ENCODE data around the gene SPACA1.

SPACA1 gene

DNA sequence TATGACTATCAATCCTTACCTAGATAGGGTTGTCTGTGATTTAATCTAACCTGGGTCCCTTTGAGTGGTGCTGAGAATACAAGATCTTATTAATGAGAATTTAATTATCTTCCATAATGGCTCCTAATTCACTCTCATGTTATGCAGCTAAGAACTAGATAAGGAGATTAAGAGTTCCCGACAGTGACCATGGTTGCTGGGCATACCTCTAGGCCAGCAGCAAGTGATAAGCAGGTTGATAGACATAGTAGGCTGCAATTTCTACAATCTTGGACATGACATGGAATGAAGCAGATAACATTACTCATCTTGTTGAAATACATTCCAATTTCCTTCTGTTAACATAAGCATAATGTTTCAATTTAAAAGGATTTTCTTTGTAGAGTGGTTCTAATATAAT lies 27.1 kb downstream of the SPACA1 start:
- TF ChIP-seq, protein P1, sequence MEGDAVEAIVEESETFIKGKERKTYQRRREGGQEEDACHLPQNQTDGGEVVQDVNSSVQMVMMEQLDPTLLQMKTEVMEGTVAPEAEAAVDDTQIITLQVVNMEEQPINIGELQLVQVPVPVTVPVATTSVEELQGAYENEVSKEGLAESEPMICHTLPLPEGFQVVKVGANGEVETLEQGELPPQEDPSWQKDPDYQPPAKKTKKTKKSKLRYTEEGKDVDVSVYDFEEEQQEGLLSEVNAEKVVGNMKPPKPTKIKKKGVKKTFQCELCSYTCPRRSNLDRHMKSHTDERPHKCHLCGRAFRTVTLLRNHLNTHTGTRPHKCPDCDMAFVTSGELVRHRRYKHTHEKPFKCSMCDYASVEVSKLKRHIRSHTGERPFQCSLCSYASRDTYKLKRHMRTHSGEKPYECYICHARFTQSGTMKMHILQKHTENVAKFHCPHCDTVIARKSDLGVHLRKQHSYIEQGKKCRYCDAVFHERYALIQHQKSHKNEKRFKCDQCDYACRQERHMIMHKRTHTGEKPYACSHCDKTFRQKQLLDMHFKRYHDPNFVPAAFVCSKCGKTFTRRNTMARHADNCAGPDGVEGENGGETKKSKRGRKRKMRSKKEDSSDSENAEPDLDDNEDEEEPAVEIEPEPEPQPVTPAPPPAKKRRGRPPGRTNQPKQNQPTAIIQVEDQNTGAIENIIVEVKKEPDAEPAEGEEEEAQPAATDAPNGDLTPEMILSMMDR (IDR thresholded peaks at IDR 0.05; ENCODE audit: extremely low read depth, insufficient read depth, missing control alignments), result no peak
- in situ Hi-C loops (cut with MboI; ENCODE audit: low pct_unique_long_range_greater_than_20kb, low sequenced_read_pairs, unreplicated experiment), result no loop called here
- DNase-seq (ENCODE audit: low spot score), result no peak

DNA sequence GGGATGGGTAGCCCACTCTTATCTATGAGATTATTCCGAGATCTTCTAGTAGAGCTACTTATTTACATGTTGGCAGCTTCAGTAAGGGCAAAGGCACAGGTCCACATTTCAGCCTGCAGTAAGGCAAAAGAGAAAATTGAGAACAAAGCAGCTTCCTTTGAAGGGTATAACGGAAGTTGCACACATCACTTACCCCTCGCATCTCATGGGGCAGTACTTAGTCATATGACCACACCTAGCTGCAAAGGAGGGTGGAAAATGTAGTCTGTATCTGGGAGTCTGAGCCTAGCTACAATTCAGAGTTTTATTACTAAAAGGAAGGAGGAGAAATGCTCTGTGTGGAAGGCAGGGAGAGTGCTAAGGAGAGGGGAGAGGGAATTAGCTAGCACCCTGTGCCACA lies 29.7 kb downstream of the SPACA1 start:
- no peak for DNase-seq (ENCODE audit: low spot score)
- in situ Hi-C loops (cut with MboI; ENCODE audit: low pct_unique_long_range_greater_than_20kb, low sequenced_read_pairs, unreplicated experiment), result no loop called here
- TF ChIP-seq, protein P1 (IDR thresholded peaks at IDR 0.05; ENCODE audit: extremely low read depth, insufficient read depth, missing control alignments), result no peak

DNA sequence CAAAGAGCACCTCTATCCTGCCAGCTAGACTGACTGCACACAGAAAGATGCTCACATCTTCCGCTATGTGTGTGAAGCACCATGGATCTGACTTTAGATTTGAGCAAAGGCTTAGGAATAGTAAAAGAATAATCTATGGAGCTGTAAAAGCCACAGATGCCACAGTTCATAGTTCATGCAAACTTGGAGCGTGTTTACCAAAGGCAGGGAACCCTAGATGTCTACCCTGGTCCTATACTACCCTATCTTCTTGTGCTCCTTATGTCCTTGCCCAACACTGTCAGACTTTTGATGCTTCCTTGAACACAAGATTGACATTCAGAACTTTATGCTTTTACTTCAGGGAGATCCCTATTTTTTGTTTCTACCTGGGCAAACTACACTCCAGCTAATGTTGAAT lies 39.2 kb downstream of the SPACA1 start:
- in situ Hi-C loops (cut with MboI; ENCODE audit: low pct_unique_long_range_greater_than_20kb, low sequenced_read_pairs, unreplicated experiment), result no loop called here
- DNase-seq (ENCODE audit: low spot score), result no peak
- TF ChIP-seq, protein P1 (IDR thresholded peaks at IDR 0.05; ENCODE audit: extremely low read depth, insufficient read depth, missing control alignments), result no peak

DNA sequence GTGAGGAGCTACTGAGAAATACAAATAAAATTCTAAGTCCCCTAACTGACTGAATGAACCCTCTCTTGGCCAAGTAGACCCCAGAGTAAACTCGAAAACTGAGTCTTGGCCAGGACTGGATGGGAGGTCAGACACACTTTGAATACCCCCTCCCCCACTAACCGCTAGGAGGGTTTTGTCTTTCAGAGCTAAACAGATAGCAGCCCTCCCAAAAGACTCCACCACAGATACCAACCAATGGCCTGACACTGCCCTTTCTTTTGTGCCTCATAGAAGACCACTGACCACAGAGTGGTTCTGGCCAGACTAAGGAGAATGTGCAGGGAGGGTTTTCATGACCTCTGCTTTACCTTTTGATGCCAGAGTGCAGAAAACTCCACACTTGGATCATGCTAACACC lies 42.1 kb downstream of the SPACA1 start:
- DNase-seq (ENCODE audit: low spot score), result no peak
- TF ChIP-seq, protein P1 (IDR thresholded peaks at IDR 0.05; ENCODE audit: extremely low read depth, insufficient read depth, missing control alignments), result no peak
- in situ Hi-C loops (cut with MboI; ENCODE audit: low pct_unique_long_range_greater_than_20kb, low sequenced_read_pairs, unreplicated experiment), result no loop called here

DNA sequence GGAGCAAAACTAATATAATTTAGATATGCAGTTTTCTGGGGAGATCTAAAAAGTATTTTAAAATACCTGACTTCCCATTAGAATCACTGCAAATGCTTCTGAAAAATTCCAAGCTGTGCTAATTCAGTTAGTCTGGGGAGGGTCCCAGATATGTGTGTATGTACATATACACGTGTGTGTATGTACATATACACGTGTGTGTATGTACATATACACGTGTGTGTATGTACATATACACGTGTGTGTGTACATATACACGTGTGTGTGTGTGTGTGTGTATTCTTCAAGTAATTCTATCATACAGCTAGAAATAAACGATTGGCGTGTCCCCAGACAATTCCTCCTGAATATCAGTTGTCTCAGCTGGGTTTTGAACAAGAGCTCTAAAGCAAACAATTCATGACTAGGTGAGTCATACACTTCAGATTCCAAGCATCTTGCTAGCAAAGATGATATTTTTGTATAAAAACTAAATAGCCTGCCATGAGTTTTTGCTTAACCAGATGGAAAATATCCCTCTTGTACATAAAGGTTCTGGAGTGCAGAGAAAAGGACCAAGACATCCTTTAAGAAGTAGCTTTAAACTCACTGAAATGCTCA lies 58.2 kb downstream of the SPACA1 start:
- in situ Hi-C loops (cut with MboI; ENCODE audit: low pct_unique_long_range_greater_than_20kb, low sequenced_read_pairs, unreplicated experiment), result no loop called here
- DNase-seq (ENCODE audit: low spot score), result no peak
- TF ChIP-seq, protein P1 (IDR thresholded peaks at IDR 0.05; ENCODE audit: extremely low read depth, insufficient read depth, missing control alignments), result no peak

DNA sequence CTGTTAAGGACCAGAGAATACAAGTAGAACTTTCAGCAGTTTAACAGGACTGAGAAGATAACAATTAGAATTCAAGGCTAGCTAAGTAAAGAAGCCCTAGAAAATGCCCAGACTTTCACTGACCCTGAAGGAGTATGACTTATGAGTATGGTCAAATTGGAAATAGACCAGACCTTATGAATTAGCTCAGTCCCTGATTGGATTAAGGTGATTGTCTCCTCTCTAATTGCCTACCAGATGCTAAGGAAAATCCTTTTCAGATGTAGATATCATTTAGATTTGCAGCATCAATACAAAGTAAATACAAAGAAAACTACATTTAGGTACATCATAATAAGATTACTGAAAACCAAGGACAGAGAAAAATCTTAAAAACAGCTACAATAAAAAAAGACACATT lies 59.6 kb downstream of the SPACA1 start:
- in situ Hi-C loops (cut with MboI; ENCODE audit: low pct_unique_long_range_greater_than_20kb, low sequenced_read_pairs, unreplicated experiment), result no loop called here
- TF ChIP-seq, protein P1 (IDR thresholded peaks at IDR 0.05; ENCODE audit: extremely low read depth, insufficient read depth, missing control alignments), result no peak
- no peak for DNase-seq (ENCODE audit: low spot score)

DNA sequence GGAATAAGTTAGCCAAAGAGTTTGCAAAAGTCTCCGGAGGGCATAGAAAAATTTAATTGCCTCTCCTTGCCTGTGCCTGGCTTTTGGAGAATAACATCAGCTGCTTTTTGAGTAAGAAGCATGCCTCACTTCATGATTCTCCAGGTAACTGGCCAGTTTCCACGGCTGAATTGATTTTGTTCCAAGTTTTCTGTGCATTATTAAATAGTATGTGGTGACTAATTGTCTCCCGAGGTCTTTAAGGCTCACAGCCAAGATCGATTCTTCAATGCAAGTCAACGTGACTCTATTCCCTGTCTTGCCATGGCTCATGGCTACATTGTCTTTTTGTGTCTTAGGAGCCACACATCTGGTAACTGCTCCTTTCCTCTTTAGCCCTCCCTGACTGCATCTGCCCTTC lies 64.3 kb downstream of the SPACA1 start:
- in situ Hi-C loops (cut with MboI; ENCODE audit: low pct_unique_long_range_greater_than_20kb, low sequenced_read_pairs, unreplicated experiment), result no loop called here
- DNase-seq (ENCODE audit: low spot score), result no peak
- TF ChIP-seq, protein P1 (IDR thresholded peaks at IDR 0.05; ENCODE audit: extremely low read depth, insufficient read depth, missing control alignments), result no peak

All from GM13977 (cell line).